Measurements from ENCODE around the gene ELP4. TPM values are rescaled to one million over a fixed set of nuclear protein-coding genes. Genes with fewer than 3 reads are reported as not detected.

ELP4 gene
- total RNA-seq, 4 donors from 2014 or later: 8.8 to 23.6 (median 13.5) TPM

DNA sequence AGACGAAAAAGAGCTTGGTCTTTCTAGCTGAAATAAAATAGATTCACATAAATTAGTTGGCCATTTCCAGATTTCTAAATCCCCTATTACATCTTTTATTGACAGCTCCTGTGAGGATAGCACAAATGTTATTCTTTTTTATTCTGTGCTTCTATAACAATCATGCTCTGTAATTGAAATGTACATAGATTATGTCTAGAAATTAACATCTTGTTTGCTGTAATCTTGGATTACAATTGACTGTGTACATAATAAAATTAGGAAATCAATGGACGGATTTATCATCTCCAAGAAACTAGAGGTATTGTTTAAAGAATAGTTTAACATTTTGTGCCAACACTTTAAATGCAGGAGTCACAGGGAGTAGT lies 31.4 kb upstream of the ELP4 start:
- no peaks in the 10 kb centered on the region for H3K27me3 ChIP-seq
- intact Hi-C loops (cut with DNase I; ENCODE audit: low total_unique reads): no loop called here
- H3K36me3 ChIP-seq: no peaks in the 10 kb centered on the region
- no peak for DNase-seq
- H3K4me3 ChIP-seq: no peak overlapping the region
- TF ChIP-seq POLR2A (IDR thresholded peaks at IDR 0.05): no peak
- TF ChIP-seq, protein P1, sequence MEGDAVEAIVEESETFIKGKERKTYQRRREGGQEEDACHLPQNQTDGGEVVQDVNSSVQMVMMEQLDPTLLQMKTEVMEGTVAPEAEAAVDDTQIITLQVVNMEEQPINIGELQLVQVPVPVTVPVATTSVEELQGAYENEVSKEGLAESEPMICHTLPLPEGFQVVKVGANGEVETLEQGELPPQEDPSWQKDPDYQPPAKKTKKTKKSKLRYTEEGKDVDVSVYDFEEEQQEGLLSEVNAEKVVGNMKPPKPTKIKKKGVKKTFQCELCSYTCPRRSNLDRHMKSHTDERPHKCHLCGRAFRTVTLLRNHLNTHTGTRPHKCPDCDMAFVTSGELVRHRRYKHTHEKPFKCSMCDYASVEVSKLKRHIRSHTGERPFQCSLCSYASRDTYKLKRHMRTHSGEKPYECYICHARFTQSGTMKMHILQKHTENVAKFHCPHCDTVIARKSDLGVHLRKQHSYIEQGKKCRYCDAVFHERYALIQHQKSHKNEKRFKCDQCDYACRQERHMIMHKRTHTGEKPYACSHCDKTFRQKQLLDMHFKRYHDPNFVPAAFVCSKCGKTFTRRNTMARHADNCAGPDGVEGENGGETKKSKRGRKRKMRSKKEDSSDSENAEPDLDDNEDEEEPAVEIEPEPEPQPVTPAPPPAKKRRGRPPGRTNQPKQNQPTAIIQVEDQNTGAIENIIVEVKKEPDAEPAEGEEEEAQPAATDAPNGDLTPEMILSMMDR (IDR thresholded peaks at IDR 0.05 in 4 of 5, conservative IDR thresholded peaks at IDR 0.05 in 1 of 5): no peak
- no peak overlapping the region for H3K27ac ChIP-seq
- H3K9me3 ChIP-seq: no peaks in the 10 kb centered on the region
- in situ Hi-C loops (cut with MboI; ENCODE audit: low sequenced_read_pairs in 4 of 4): loop anchor here in 1 of 4 donors (25.0 kb wide), 1 partner anchor 241 kb away; no protein-coding TSS in a partner anchor
- ATAC-seq: no peak
- H3K4me1 ChIP-seq: peaks cover 0 to 9% of the 10 kb centered on the region in 2 donors

DNA sequence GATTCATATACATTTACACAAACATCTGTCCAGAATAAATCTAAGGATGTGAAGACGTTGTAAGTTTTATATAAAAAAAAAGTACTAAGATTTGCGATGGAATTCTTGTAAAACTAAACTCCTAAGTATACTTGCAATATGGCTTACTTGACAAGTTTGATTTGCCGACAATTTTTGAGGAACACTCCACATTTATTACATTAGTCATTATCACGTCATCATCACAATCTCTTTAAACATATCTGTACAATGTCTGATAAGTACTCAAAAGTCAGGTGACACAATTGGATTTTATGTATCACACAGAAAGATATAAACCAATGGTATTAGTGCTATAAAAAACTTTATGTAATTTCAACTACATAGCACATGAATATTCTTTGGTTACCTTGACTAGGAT lies 30.5 kb upstream of the ELP4 start:
- ATAC-seq (no peak), DNase-seq (no peak)
- in situ Hi-C loops (cut with MboI; ENCODE audit: low sequenced_read_pairs in 4 of 4): loop anchor here in 1 of 4 donors (25.0 kb wide), 1 partner anchor 242 kb away; no protein-coding TSS in a partner anchor
- TF ChIP-seq, protein P1 (IDR thresholded peaks at IDR 0.05 in 4 of 5, conservative IDR thresholded peaks at IDR 0.05 in 1 of 5): no peak
- no peak for TF ChIP-seq POLR2A (IDR thresholded peaks at IDR 0.05)
- H3K36me3 ChIP-seq: no peaks in the 10 kb centered on the region
- no peak overlapping the region for H3K4me3 ChIP-seq
- no peak overlapping the region for H3K27ac ChIP-seq
- peaks cover 0 to 9% of the 10 kb centered on the region in 2 donors for H3K4me1 ChIP-seq
- intact Hi-C loops (cut with DNase I; ENCODE audit: low total_unique reads): no loop called here
- H3K9me3 ChIP-seq: no peaks in the 10 kb centered on the region
- no peaks in the 10 kb centered on the region for H3K27me3 ChIP-seq

DNA sequence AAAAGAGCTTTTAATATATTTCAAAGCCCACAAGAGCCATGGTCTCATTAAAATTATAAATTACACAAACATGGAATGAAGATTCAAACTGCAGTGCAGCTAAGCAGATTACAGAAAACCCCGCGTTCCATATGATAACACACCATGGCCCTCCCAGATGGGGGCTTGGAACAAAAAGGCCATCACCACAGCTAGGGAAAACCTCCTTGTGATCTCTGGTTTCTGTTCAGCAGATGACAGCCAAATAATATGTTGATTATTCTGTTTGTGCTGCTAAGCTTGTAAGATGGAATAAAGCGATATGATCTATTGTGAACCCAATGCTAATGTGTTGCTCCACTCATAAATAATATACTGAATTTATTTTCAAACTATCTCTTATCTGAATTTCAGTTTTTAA lies 28.6 kb upstream of the ELP4 start:
- H3K4me3 ChIP-seq: no peak overlapping the region
- no peaks in the 10 kb centered on the region for H3K9me3 ChIP-seq
- DNase-seq (no peak), ATAC-seq (no peak)
- H3K27ac ChIP-seq: no peak overlapping the region
- in situ Hi-C loops (cut with MboI; ENCODE audit: low sequenced_read_pairs in 4 of 4) (loop anchor here in 1 of 4 donors (25.0 kb wide), 1 partner anchor 244 kb away; no protein-coding TSS in a partner anchor), intact Hi-C loops (cut with DNase I; ENCODE audit: low total_unique reads) (no loop called here)
- H3K36me3 ChIP-seq: no peaks in the 10 kb centered on the region
- TF ChIP-seq POLR2A (IDR thresholded peaks at IDR 0.05): no peak
- TF ChIP-seq, protein P1 (IDR thresholded peaks at IDR 0.05 in 4 of 5, conservative IDR thresholded peaks at IDR 0.05 in 1 of 5): no peak
- no peaks in the 10 kb centered on the region for H3K27me3 ChIP-seq
- peaks cover 0 to 9% of the 10 kb centered on the region in 2 donors for H3K4me1 ChIP-seq

DNA sequence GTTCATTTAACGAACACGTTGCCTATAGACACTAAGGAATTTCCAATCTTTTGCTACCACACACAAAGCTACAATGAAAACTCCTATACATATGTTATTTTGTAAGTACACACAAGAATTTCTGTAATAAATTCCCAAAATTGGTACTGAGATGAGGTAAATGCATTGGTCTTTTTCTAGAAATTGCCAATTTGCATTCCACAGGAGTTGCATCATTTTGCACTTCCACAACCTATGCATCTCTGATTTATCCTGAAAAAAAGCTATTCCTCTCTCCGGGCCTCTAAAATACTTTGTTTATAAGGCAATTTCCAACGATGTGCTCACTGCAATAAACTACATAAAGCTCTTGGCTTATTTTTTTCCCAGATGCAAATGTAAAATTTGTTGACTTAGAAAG lies 25.1 kb upstream of the ELP4 start:
- TF ChIP-seq, protein P1 (IDR thresholded peaks at IDR 0.05 in 4 of 5, conservative IDR thresholded peaks at IDR 0.05 in 1 of 5): no peak
- no peak for TF ChIP-seq POLR2A (IDR thresholded peaks at IDR 0.05)
- in situ Hi-C loops (cut with MboI; ENCODE audit: low sequenced_read_pairs in 4 of 4) (loop anchor here in 1 of 4 donors (25.0 kb wide), 1 partner anchor 247 kb away; no protein-coding TSS in a partner anchor), intact Hi-C loops (cut with DNase I; ENCODE audit: low total_unique reads) (no loop called here)
- Histone ChIP-seq H3K27ac (no peak overlapping the region), H3K36me3 (no peaks in the 10 kb centered on the region), H3K27me3 (no peaks in the 10 kb centered on the region), H3K4me3 (no peak overlapping the region), H3K9me3 (no peaks in the 10 kb centered on the region), H3K4me1 (no peaks in the 10 kb centered on the region)
- DNase-seq (no peak), ATAC-seq (no peak)

- H3K36me3 ChIP-seq: no peaks in the 10 kb centered on the region
- TF ChIP-seq, protein P1 (IDR thresholded peaks at IDR 0.05 in 4 of 5, conservative IDR thresholded peaks at IDR 0.05 in 1 of 5): no peak
- no peak for TF ChIP-seq POLR2A (IDR thresholded peaks at IDR 0.05)
- no peak overlapping the region for H3K27ac ChIP-seq
- no peaks in the 10 kb centered on the region for H3K9me3 ChIP-seq
- H3K4me1 ChIP-seq: peaks cover 8 to 10% of the 10 kb centered on the region in 2 donors
- DNase-seq: no peak
- in situ Hi-C loops (cut with MboI; ENCODE audit: low sequenced_read_pairs in 4 of 4) (loop anchor here in 1 of 4 donors (25.0 kb wide), 1 partner anchor 251 kb away; no protein-coding TSS in a partner anchor), intact Hi-C loops (cut with DNase I; ENCODE audit: low total_unique reads) (no loop called here)
- no peak for ATAC-seq
- H3K4me3 ChIP-seq: no peak overlapping the region
- H3K27me3 ChIP-seq: no peaks in the 10 kb centered on the region
Measured at GRCh38 chr11:31487848-31488247, 21.7 kb upstream of the ELP4 start.
